Lung (tissue), 12 donors: ENCODE results near the gene RMND5A. TPM values are rescaled to one million over a fixed set of nuclear protein-coding genes. Genes with fewer than 3 reads are reported as not detected.

Source experiments
- ATAC-seq: fragments of 200-7000 bp; cut with Tn5 transposase; one replicate; pipeline ENCODE4 v1.9.1; 2020; ENCODE audit warnings: moderate number of reproducible peaks; ENCODE audit not compliant: insufficient read depth, low FRiP score
- DNase-seq, 3 donors: peaks; one replicate each; pipeline ENCODE4 v3.0.0-alpha.2; 2013 to 2017
- H3K27ac ChIP-seq, 2 donors: one replicate each; pipeline ENCODE4 v1.5.1; 2013; ENCODE audit warnings: mild to moderate bottlenecking in 2 of 2, moderate library complexity in 2 of 2, control low read depth in 1 of 2, inconsistent platforms in 1 of 2, low read depth in 1 of 2, low read length in 1 of 2
- H3K27me3 ChIP-seq, 3 donors: one replicate each; pipeline ENCODE4 v1.5.1; 2013; ENCODE audit warnings: low read length in 2 of 3; ENCODE audit not compliant: control insufficient read depth in 3 of 3, insufficient read depth in 3 of 3
- H3K36me3 ChIP-seq, 4 donors: one replicate each; pipeline ENCODE4 v1.5.1; 2013; ENCODE audit warnings: low read length in 4 of 4, mild to moderate bottlenecking in 1 of 4, moderate library complexity in 1 of 4; ENCODE audit not compliant: control insufficient read depth in 4 of 4, insufficient read depth in 4 of 4
- H3K4me1 ChIP-seq, 5 donors: one replicate each; pipeline ENCODE4 v1.5.1; 2013; ENCODE audit warnings: low read length in 5 of 5, mild to moderate bottlenecking in 2 of 5, moderate library complexity in 1 of 5; ENCODE audit not compliant: control insufficient read depth in 5 of 5, insufficient read depth in 5 of 5
- H3K4me3 ChIP-seq: one replicate; pipeline ENCODE4 v1.5.1; 2013; ENCODE audit warnings: mild to moderate bottlenecking, control low read depth, moderate library complexity
- H3K9ac ChIP-seq, 2 donors: one replicate each; pipeline ENCODE4 v1.5.1; 2013; ENCODE audit warnings: low read length in 2 of 2, control low read depth in 1 of 2; ENCODE audit not compliant: insufficient read depth in 1 of 2
- H3K9me3 ChIP-seq, 4 donors: one replicate each; pipeline ENCODE4 v1.5.1; 2013; ENCODE audit warnings: low read length in 3 of 4, mild to moderate bottlenecking in 1 of 4, moderate library complexity in 1 of 4; ENCODE audit not compliant: control insufficient read depth in 4 of 4, insufficient read depth in 3 of 4
- WGBS, 2 donors: extraction: QIAGEN DNeasy Blood & Tissue Kit; methylation state at CpG; one replicate each; pipeline ENCODE4 v1.1.7; 2013; 5-methylcytosine and 5-hydroxymethylcytosine counted together
- polyA plus RNA-seq, 2 donors: library from polyadenylated mRNA; stranded (reverse); fragments of 200-250 nt; gene quantifications; one replicate each; pipeline ENCODE4 v1.2.1, GENCODE V29; 2013
- total RNA-seq, 2 donors: library from RNA; depleted of rRNA in 1 of 2; stranded (reverse); fragments of >200 nt in 1 of 2; gene quantifications; one replicate each; pipeline ENCODE4 v1.2.1, GENCODE V29; 2014 to 2021
- TF ChIP-seq, protein P1 (sequence below): IDR thresholded peaks from 2 replicates; pipeline ENCODE4 v1.5.1; 2012; ENCODE audit warnings: mild to moderate bottlenecking; ENCODE audit errors: control extremely low read depth, extremely low read depth
- donor health status: control.
- donor health status: control.
- donor health status: Bipolar disorder and iron deficiency.
- donor health status: healthy.
- donor health status: DM: yes; HTN: yes; CAD: no.

RMND5A gene
- total and polyA plus RNA-seq, 4 donors: 8.9 to 73.1 (median 16.6) TPM

DNA sequence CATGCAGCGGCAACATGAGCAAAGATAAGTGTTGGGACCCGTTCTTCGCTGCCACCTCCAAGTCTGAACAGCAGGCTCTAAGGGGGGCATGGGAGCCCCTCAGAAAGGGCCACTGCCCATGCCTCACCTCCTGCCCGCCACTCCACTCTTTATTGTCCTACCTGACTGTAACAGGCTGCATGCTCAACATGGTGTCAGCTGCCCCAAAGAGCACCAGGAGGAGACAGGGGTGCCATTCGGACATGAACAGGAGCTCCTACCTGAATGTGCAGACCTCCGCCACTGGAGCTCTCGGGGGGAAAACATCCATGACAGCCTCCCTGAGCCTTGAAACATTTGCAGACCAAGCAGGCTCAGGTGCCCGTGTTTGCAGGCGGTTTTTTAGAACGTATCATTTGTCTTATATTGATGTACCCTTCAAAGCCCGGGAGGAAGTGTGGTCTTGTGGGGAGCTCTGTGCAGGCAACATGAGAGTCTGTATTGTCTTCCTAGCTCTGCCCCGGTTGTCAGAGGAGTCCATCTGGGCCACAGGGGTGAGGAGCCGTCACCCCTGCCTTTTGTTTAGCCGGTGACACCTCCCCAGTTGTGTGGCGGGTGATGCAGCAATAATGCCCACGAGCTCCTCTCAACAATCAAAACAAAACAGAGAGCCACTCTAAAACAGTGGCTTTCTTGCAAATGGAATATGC, 105.7 kb downstream of the RMND5A start:
- no peak overlapping the region for H3K9ac ChIP-seq
- H3K27me3 ChIP-seq: peaks cover 0 to 5% (median 0%) of the 10 kb centered on the region in 3 donors
- no peak overlapping the region for H3K27ac ChIP-seq
- peaks cover 0 to 14% (median 3%) of the 10 kb centered on the region in 4 donors for H3K9me3 ChIP-seq
- no peak overlapping the region for H3K4me3 ChIP-seq
- H3K36me3 ChIP-seq: no peaks in the 10 kb centered on the region
- ATAC-seq: no peak
- no peaks in the 10 kb centered on the region for H3K4me1 ChIP-seq
- 72 to 81% methylated on average over 16 of the region's 16 CpGs for WGBS, 2 donors
- DNase-seq: no peak
- TF ChIP-seq, protein P1, sequence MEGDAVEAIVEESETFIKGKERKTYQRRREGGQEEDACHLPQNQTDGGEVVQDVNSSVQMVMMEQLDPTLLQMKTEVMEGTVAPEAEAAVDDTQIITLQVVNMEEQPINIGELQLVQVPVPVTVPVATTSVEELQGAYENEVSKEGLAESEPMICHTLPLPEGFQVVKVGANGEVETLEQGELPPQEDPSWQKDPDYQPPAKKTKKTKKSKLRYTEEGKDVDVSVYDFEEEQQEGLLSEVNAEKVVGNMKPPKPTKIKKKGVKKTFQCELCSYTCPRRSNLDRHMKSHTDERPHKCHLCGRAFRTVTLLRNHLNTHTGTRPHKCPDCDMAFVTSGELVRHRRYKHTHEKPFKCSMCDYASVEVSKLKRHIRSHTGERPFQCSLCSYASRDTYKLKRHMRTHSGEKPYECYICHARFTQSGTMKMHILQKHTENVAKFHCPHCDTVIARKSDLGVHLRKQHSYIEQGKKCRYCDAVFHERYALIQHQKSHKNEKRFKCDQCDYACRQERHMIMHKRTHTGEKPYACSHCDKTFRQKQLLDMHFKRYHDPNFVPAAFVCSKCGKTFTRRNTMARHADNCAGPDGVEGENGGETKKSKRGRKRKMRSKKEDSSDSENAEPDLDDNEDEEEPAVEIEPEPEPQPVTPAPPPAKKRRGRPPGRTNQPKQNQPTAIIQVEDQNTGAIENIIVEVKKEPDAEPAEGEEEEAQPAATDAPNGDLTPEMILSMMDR: no peak

DNA sequence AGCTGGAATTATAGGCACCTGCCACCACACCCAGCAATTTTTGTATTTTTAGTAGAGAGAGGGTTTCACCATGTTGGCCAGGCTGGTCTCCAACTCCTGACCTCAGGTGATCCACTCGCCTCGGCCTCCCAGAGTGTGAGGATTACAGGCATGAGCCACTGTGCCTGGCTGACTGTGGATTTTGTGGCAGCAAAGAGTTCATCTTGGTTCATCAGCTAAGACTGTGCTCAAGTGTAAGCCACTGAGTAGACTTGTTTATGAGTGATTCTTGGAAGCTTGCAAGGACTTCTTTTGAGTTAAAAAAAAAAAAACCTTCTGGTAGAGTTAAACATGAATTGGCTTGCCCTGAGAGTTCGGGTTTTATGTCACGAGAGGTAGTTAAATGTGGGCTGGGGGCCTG, 106.9 kb downstream of the RMND5A start:
- DNase-seq (no peak), ATAC-seq (no peak)
- no peaks in the 10 kb centered on the region for H3K36me3 ChIP-seq
- 89 to 96% methylated on average over 4 of the region's 4 CpGs for WGBS, 2 donors
- H3K27me3 ChIP-seq: peaks cover 0 to 5% (median 0%) of the 10 kb centered on the region in 3 donors
- no peak overlapping the region for H3K9ac ChIP-seq
- TF ChIP-seq, protein P1: no peak
- no peak overlapping the region for H3K27ac ChIP-seq
- no peaks in the 10 kb centered on the region for H3K4me1 ChIP-seq
- no peak overlapping the region for H3K4me3 ChIP-seq
- H3K9me3 ChIP-seq: peaks cover 0 to 9% (median 3%) of the 10 kb centered on the region in 4 donors

Other genes with a start within 250 kb of the RMND5A start
- gene CHMP3, start 156.8 kb upstream of the RMND5A start, total RNA-seq: 100 to 1,000 TPM in 1 of 2 donors, 10 to 100 TPM in 1; 72.8 to 126 TPM
- 100 to 1,000 TPM in 1 of 2 donors, 10 to 100 TPM in 1; 49.4 to 127 TPM for gene CHMP3, start 156.8 kb upstream of the RMND5A start, polyA plus RNA-seq
- 10 to 100 TPM; 24.0 to 46.0 TPM for gene RNF103, start 96.4 kb upstream of the RMND5A start, total RNA-seq
- gene RNF103, start 96.4 kb upstream of the RMND5A start, polyA plus RNA-seq: 10 to 100 TPM; 11.8 to 14.9 TPM
- 1 to 10 TPM; 1.1 to 2.8 TPM for gene CD8A, start 70.6 kb downstream of the RMND5A start, total RNA-seq
- gene CD8A, start 70.6 kb downstream of the RMND5A start, polyA plus RNA-seq: 1 to 10 TPM; 3.1 to 3.7 TPM
- under 1 TPM; 0.28 to 0.77 TPM for gene CD8B, start 141.6 kb downstream of the RMND5A start, total RNA-seq
- gene CD8B, start 141.6 kb downstream of the RMND5A start, polyA plus RNA-seq: 1 to 10 TPM; 1.5 to 2.1 TPM
- gene RGPD1, start 221.8 kb downstream of the RMND5A start, total RNA-seq: 1 to 10 TPM in 1 of 2 donors, not detected in 1; 9.1 TPM
- 1 to 10 TPM; 1.2 to 1.6 TPM for gene RGPD1, start 221.8 kb downstream of the RMND5A start, polyA plus RNA-seq